Stimulated activated CD8-positive, alpha-beta memory T cell treated with anti-CD3 and anti-CD28 coated beads, Interleukin-12 subunit alpha, Interleukin-12 subunit beta, amount 100 ng/mL, for 24 hours (primary cell): ENCODE data around the gene ATXN1.

Experiments
- DNase-seq: peaks from one replicate; pipeline ENCODE4 v3.0.0-alpha.2; 2020; ENCODE audit errors: extremely low read depth

ATXN1 gene

GRCh38 chr6:16535564-16535963 is 225.7 kb downstream of the ATXN1 start:
- no peak for DNase-seq

- no peak for DNase-seq
These were observed 227.5 kb downstream of the ATXN1 start for GRCh38 chr6:16533721-16534136.

- DNase-seq, result no peak
These were observed 228.1 kb downstream of the ATXN1 start for GRCh38 chr6:16533210-16533609.

- DNase-seq, result no peak
These were observed 233.6 kb downstream of the ATXN1 start for GRCh38 chr6:16527691-16528090.

- no peak for DNase-seq
These were observed 236.9 kb downstream of the ATXN1 start for GRCh38 chr6:16524380-16524707.

GRCh38 chr6:16523606-16524379 is 237.5 kb downstream of the ATXN1 start:
- no peak for DNase-seq

GRCh38 chr6:16522937-16523336 is 238.3 kb downstream of the ATXN1 start:
- DNase-seq, result no peak

GRCh38 chr6:16521528-16521927 is 239.7 kb downstream of the ATXN1 start:
- no peak for DNase-seq

- DNase-seq, result no peak
These were observed 241.7 kb downstream of the ATXN1 start for GRCh38 chr6:16519265-16520242.

- no peak for DNase-seq
These were observed 243.0 kb downstream of the ATXN1 start for GRCh38 chr6:16518265-16518664.

GRCh38 chr6:16514249-16514648 is 247.0 kb downstream of the ATXN1 start:
- no peak for DNase-seq

- DNase-seq, result no peak
These were observed 248.5 kb downstream of the ATXN1 start for GRCh38 chr6:16512544-16513290.

- no peak for DNase-seq
These were observed 249.4 kb downstream of the ATXN1 start for GRCh38 chr6:16511723-16512489.

GRCh38 chr6:16511040-16511660 is 250.1 kb downstream of the ATXN1 start:
- DNase-seq, result no peak

- DNase-seq, result no peak
These were observed 251.0 kb downstream of the ATXN1 start for GRCh38 chr6:16510245-16510644.

- DNase-seq, result no peak
These were observed 252.3 kb downstream of the ATXN1 start for GRCh38 chr6:16508959-16509358.

GRCh38 chr6:16505711-16506357 is 255.4 kb downstream of the ATXN1 start:
- no peak for DNase-seq

GRCh38 chr6:16504609-16505008 is 256.7 kb downstream of the ATXN1 start:
- DNase-seq, result no peak

- no peak for DNase-seq
These were observed 257.3 kb downstream of the ATXN1 start for GRCh38 chr6:16503970-16504415.

- DNase-seq, result no peak
These were observed 258.0 kb downstream of the ATXN1 start for GRCh38 chr6:16503241-16503775.
